DND-41 (cell line): Measurements from ENCODE around the gene WNT6.

Experiments used
- ATAC-seq: fragments of 200-7000 bp; cut with Tn5 transposase; 3 replicates; pipeline ENCODE4 v1.9.1; 2021; ENCODE audit warnings: low read depth; ENCODE audit not compliant: insufficient read depth
- DNase-seq: peaks from one replicate; pipeline ENCODE4 v3.0.0-alpha.2; 2020
- H2AFZ ChIP-seq: 2 replicates; pipeline ENCODE4 v1.6.0; 2012; ENCODE audit warnings: low read depth, low read length
- H3K27ac ChIP-seq: 2 replicates; pipeline ENCODE4 v1.5.1; 2012; ENCODE audit warnings: low read length, inconsistent platforms
- H3K27me3 ChIP-seq: fragments of 200-600 bp; sonication (generic); 2 replicates; pipeline ENCODE4 v1.6.0; 2012; ENCODE audit warnings: low read length, mild to moderate bottlenecking, inconsistent platforms; ENCODE audit not compliant: insufficient read depth, poor library complexity
- H3K36me3 ChIP-seq: 2 replicates; pipeline ENCODE4 v1.5.1; 2012; ENCODE audit warnings: low read length, inconsistent platforms; ENCODE audit not compliant: insufficient read depth
- H3K4me1 ChIP-seq: 2 replicates; pipeline ENCODE4 v1.5.1; 2012; ENCODE audit warnings: mild to moderate bottlenecking, low read length; ENCODE audit not compliant: insufficient read depth
- H3K4me2 ChIP-seq: 2 replicates; pipeline ENCODE4 v1.6.0; 2012; ENCODE audit warnings: mild to moderate bottlenecking, moderate library complexity, low read length, inconsistent platforms; ENCODE audit not compliant: insufficient read depth
- H3K4me3 ChIP-seq, 2 experiments: fragments of 200-600 bp in 1 of 2; shearing (Covaris generic) in 1 of 2; 2 replicates each; pipeline ENCODE4 v1.5.1; 2012 to 2016; ENCODE audit warnings: inconsistent platforms in 2 of 2, low read length in 2 of 2, mild to moderate bottlenecking in 2 of 2, low read depth in 1 of 2, moderate library complexity in 1 of 2
- H3K79me2 ChIP-seq: 2 replicates; pipeline ENCODE4 v1.6.0; 2012; ENCODE audit warnings: low read length, inconsistent platforms; ENCODE audit not compliant: insufficient read depth
- H3K9ac ChIP-seq: 2 replicates; pipeline ENCODE4 v1.6.0; 2012; ENCODE audit warnings: low read depth, mild to moderate bottlenecking, inconsistent platforms, low read length, moderate library complexity
- H3K9me3 ChIP-seq: 2 replicates; pipeline ENCODE4 v1.5.1; 2012; ENCODE audit warnings: low read length, moderate library complexity, mild to moderate bottlenecking, inconsistent platforms; ENCODE audit not compliant: insufficient read depth, severe bottlenecking
- H4K20me1 ChIP-seq: 2 replicates; pipeline ENCODE4 v1.6.0; 2012; ENCODE audit warnings: low read length; ENCODE audit not compliant: insufficient read depth
- EZH2 ChIP-seq: IDR thresholded peaks from 3 replicates; pipeline ENCODE4 v1.6.1; 2012; ENCODE audit warnings: borderline replicate concordance, low read depth, mild to moderate bottlenecking, moderate library complexity, low read length, inconsistent platforms; ENCODE audit not compliant: severe bottlenecking
- TF ChIP-seq, protein P1 (sequence below): IDR thresholded peaks from 2 replicates; pipeline ENCODE4 v1.5.1; 2012; ENCODE audit warnings: borderline replicate concordance, low read length, moderate library complexity, mild to moderate bottlenecking; ENCODE audit not compliant: poor library complexity, severe bottlenecking; ENCODE audit errors: extremely low read depth

WNT6 gene

GRCh38 chr2:218880859-218881594 is 21.4 kb downstream of the WNT6 start:
- TF ChIP-seq, protein P1, sequence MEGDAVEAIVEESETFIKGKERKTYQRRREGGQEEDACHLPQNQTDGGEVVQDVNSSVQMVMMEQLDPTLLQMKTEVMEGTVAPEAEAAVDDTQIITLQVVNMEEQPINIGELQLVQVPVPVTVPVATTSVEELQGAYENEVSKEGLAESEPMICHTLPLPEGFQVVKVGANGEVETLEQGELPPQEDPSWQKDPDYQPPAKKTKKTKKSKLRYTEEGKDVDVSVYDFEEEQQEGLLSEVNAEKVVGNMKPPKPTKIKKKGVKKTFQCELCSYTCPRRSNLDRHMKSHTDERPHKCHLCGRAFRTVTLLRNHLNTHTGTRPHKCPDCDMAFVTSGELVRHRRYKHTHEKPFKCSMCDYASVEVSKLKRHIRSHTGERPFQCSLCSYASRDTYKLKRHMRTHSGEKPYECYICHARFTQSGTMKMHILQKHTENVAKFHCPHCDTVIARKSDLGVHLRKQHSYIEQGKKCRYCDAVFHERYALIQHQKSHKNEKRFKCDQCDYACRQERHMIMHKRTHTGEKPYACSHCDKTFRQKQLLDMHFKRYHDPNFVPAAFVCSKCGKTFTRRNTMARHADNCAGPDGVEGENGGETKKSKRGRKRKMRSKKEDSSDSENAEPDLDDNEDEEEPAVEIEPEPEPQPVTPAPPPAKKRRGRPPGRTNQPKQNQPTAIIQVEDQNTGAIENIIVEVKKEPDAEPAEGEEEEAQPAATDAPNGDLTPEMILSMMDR = no peak
- no peak for TF ChIP-seq EZH2
- Histone ChIP-seq H2AFZ (no peak overlapping the region), H3K9me3 (no peaks in the 10 kb centered on the region), H3K9ac (no peak overlapping the region), H3K4me1 (peaks cover 11% of the 10 kb centered on the region), H3K27ac (no peak overlapping the region), H3K4me3 (no peak overlapping the region), H4K20me1 (peaks cover 17% of the 10 kb centered on the region), H3K27me3 (peaks cover 8% of the 10 kb centered on the region), H3K36me3 (no peaks in the 10 kb centered on the region), H3K4me2 (no peak overlapping the region), H3K79me2 (no peaks in the 10 kb centered on the region)
- no peak for DNase-seq
- no peak for ATAC-seq

- Histone ChIP-seq H3K9ac (no peak overlapping the region), H3K36me3 (no peaks in the 10 kb centered on the region), H3K9me3 (no peaks in the 10 kb centered on the region), H3K27ac (no peak overlapping the region), H3K4me1 (peaks cover 11% of the 10 kb centered on the region), H3K4me2 (no peak overlapping the region), H4K20me1 (peaks cover 14% of the 10 kb centered on the region), H3K27me3 (peaks cover 8% of the 10 kb centered on the region), H2AFZ (no peak overlapping the region), H3K4me3 (no peak overlapping the region), H3K79me2 (no peaks in the 10 kb centered on the region)
- no peak for DNase-seq
- ATAC-seq = no peak
- no peak for TF ChIP-seq EZH2
- TF ChIP-seq, protein P1 = no peak
These were observed 22.3 kb downstream of the WNT6 start for GRCh38 chr2:218881744-218882460.

DNA sequence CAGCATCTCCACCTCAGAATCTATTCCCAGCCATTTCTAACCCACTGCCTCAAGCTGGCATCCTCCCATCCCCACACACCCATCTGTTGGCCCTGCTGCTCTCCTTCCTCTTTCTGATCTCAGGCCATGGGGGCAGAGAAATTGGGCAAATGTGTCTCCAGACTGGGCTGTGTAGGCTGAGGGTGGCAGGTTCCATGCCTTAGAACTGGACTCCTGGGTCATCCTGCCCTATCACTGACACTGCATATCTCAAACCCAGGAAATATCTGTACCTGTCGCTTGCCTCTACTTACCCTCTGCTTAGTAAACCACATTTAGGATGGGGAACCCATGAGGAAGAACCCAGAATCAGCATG is 22.8 kb downstream of the WNT6 start:
- no peak overlapping the region for H3K27ac ChIP-seq
- peaks cover 8% of the 10 kb centered on the region for H3K27me3 ChIP-seq
- no peaks in the 10 kb centered on the region for H3K9me3 ChIP-seq
- no peak for ATAC-seq
- H3K4me1 ChIP-seq = peaks cover 8% of the 10 kb centered on the region
- H3K79me2 ChIP-seq = no peaks in the 10 kb centered on the region
- DNase-seq = no peak
- H3K4me3 ChIP-seq = no peak overlapping the region
- H2AFZ ChIP-seq = no peak overlapping the region
- TF ChIP-seq, protein P1 = no peak
- no peak for TF ChIP-seq EZH2
- no peaks in the 10 kb centered on the region for H3K36me3 ChIP-seq
- H4K20me1 ChIP-seq = peaks cover 13% of the 10 kb centered on the region
- H3K9ac ChIP-seq = no peak overlapping the region
- H3K4me2 ChIP-seq = no peak overlapping the region
